ENCODE data around the gene TMEM135. TPM values are rescaled to one million over a fixed set of nuclear protein-coding genes. Genes with fewer than 3 reads are reported as not detected.
"Not testable (repeated sequence)": the region's sequence is repeated elsewhere in the genome, so short reads cannot be mapped to it uniquely, and the experiment has no call there.

Gene TMEM135
- total RNA-seq, 2 donors from 2014 or later = 111 to 113 TPM

DNA sequence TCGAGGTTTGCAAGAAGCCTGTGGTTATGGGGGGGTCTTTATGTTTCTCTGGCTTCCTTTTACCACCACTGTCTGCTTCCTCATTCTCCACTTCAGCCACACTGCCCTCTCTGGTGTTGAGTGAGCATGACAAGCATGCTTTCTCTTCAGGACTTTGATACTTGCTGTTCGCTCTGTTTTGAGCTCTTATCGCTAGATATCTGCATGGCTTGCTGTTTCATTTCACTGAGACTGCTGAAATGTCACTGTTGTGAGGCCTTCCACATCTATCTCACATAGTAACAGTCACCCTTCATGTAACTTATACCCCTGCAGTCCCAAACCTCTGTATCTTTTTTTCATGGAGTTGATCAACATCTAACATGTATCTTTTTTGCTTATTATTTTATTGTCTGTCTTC is 59.8 kb downstream of the TMEM135 start:
- DNase-seq = peak; percentile 84
- H3K27me3 Mint-ChIP-seq (ENCODE audit: insufficient read depth) = no peaks in the 10 kb centered on the region
- H3K4me3 Mint-ChIP-seq = no peak overlapping the region
- no peaks in the 10 kb centered on the region for H3K4me1 ChIP-seq (ENCODE audit: control insufficient read depth, insufficient read depth, low read length)
- peaks cover 7% of the 10 kb centered on the region for H3K4me1 Mint-ChIP-seq
- TF ChIP-seq, protein P1, sequence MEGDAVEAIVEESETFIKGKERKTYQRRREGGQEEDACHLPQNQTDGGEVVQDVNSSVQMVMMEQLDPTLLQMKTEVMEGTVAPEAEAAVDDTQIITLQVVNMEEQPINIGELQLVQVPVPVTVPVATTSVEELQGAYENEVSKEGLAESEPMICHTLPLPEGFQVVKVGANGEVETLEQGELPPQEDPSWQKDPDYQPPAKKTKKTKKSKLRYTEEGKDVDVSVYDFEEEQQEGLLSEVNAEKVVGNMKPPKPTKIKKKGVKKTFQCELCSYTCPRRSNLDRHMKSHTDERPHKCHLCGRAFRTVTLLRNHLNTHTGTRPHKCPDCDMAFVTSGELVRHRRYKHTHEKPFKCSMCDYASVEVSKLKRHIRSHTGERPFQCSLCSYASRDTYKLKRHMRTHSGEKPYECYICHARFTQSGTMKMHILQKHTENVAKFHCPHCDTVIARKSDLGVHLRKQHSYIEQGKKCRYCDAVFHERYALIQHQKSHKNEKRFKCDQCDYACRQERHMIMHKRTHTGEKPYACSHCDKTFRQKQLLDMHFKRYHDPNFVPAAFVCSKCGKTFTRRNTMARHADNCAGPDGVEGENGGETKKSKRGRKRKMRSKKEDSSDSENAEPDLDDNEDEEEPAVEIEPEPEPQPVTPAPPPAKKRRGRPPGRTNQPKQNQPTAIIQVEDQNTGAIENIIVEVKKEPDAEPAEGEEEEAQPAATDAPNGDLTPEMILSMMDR (conservative IDR thresholded peaks at IDR 0.05) = peak; percentile 83
- H3K27ac Mint-ChIP-seq = no peak overlapping the region
- peaks cover 72% of the 10 kb centered on the region for H3K36me3 ChIP-seq (ENCODE audit: control insufficient read depth, insufficient read depth, low read length)
- H3K36me3 Mint-ChIP-seq (ENCODE audit: low read depth) = peaks cover 57% of the 10 kb centered on the region
- H3K27me3 ChIP-seq (ENCODE audit: control insufficient read depth, insufficient read depth, low read length, poor library complexity, severe bottlenecking) = no peaks in the 10 kb centered on the region
- no peak overlapping the region for H3K4me3 ChIP-seq (ENCODE audit: low read length)
- no peak overlapping the region for H3K9ac ChIP-seq (ENCODE audit: extremely low read depth, low read length, poor library complexity, severe bottlenecking)
- WGBS, 2 experiments (ENCODE audit: insufficient coverage in 1 of 2, insufficient read length in 1 of 2) = 61 to 70% methylated on average over 2 to 3 of the region's 3 CpGs
- H3K9me3 Mint-ChIP-seq = peaks cover 2% of the 10 kb centered on the region
- peaks cover 7% of the 10 kb centered on the region for H3K9me3 ChIP-seq (ENCODE audit: control insufficient read depth, low read length)
- no peak overlapping the region for H3K27ac ChIP-seq (ENCODE audit: low read depth, low read length)

DNA sequence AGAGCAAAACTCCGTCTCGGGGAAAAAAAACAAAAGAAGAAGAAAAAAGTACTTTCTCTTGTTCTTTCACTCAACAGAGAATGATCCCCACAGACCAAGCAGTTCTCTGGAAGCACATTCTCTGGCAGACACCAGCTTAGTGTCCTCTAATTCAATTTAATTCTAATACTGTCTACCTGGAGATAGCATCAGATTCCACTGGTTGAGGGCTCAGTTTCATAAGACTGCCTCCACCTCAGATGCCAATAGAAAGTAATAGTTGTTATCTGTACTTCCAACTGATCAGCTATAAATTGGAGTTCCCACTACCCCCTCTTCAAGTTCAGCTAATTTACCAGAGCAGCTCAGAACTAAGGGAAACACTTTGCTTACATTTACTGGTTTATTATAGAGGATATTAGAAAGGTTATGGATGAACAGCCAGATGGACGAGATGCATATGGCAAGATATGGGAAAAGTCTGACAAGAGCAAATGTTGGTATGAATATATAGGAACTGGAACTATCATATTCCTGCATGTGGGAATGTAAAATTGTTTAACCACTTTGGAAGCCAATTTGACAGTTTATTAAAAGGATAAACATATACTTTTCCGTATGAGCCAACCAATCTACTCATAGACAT is 64.3 kb downstream of the TMEM135 start:
- Mint-ChIP-seq H3K9me3 (peaks cover 6% of the 10 kb centered on the region), H3K27me3 (ENCODE audit: insufficient read depth) (no peaks in the 10 kb centered on the region), H3K4me1 (peaks cover 7% of the 10 kb centered on the region), H3K4me3 (no peak overlapping the region), H3K36me3 (ENCODE audit: low read depth) (peaks cover 58% of the 10 kb centered on the region), H3K27ac (no peak overlapping the region)
- H3K9ac ChIP-seq (ENCODE audit: extremely low read depth, low read length, poor library complexity, severe bottlenecking) = no peak overlapping the region
- peaks cover 6% of the 10 kb centered on the region for H3K9me3 ChIP-seq (ENCODE audit: control insufficient read depth, low read length)
- no peaks in the 10 kb centered on the region for H3K4me1 ChIP-seq (ENCODE audit: control insufficient read depth, insufficient read depth, low read length)
- H3K36me3 ChIP-seq (ENCODE audit: control insufficient read depth, insufficient read depth, low read length) = peaks cover 64% of the 10 kb centered on the region
- DNase-seq = no peak
- H3K27me3 ChIP-seq (ENCODE audit: control insufficient read depth, insufficient read depth, low read length, poor library complexity, severe bottlenecking) = no peaks in the 10 kb centered on the region
- no peak overlapping the region for H3K27ac ChIP-seq (ENCODE audit: low read depth, low read length)
- TF ChIP-seq, protein P1 (conservative IDR thresholded peaks at IDR 0.05) = no peak
- no peak overlapping the region for H3K4me3 ChIP-seq (ENCODE audit: low read length)
- 94 to 100% methylated on average over 3 of the region's 4 CpGs for WGBS, 2 experiments (ENCODE audit: insufficient coverage in 1 of 2, insufficient read length in 1 of 2)

DNA sequence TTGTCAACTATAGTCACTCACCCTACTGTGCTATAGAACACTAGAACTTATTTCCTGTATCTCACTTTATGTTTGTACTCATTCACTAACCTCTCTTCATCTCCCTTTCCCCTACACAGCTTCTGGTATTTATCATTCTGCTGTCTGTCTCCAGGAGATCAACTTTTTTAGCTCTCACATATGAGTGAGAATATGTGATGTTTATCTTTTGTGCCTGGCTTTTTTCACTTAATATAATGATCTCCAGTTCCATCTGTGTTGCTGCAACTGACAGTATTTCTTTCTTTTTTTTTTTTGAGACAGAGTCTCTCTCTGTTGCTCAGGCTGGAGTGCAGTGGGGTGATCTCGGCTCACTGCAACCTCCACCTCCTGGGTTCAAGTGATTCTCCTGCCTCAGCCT is 68.1 kb downstream of the TMEM135 start:
- not testable (repeated sequence) for H3K4me1 ChIP-seq (ENCODE audit: control insufficient read depth, insufficient read depth, low read length); H3K9ac ChIP-seq (ENCODE audit: extremely low read depth, low read length, poor library complexity, severe bottlenecking); H3K4me3 Mint-ChIP-seq; H3K4me1 Mint-ChIP-seq; DNase-seq; H3K27me3 Mint-ChIP-seq (ENCODE audit: insufficient read depth); H3K27ac Mint-ChIP-seq; H3K4me3 ChIP-seq (ENCODE audit: low read length); H3K27ac ChIP-seq (ENCODE audit: low read depth, low read length); H3K27me3 ChIP-seq (ENCODE audit: control insufficient read depth, insufficient read depth, low read length, poor library complexity, severe bottlenecking)
- 100% methylated on average over 1 of the region's 1 CpG; no CpG with 5 or more reads in 1 of the 2 experiments for WGBS, 2 experiments (ENCODE audit: insufficient coverage in 1 of 2, insufficient read length in 1 of 2)
- H3K9me3 Mint-ChIP-seq = peaks cover 12% of the 10 kb centered on the region
- Histone ChIP-seq H3K9me3 (ENCODE audit: control insufficient read depth, low read length) (peaks cover 10% of the 10 kb centered on the region), H3K36me3 (ENCODE audit: control insufficient read depth, insufficient read depth, low read length) (peaks cover 46% of the 10 kb centered on the region)
- H3K36me3 Mint-ChIP-seq (ENCODE audit: low read depth) = peaks cover 48% of the 10 kb centered on the region

DNA sequence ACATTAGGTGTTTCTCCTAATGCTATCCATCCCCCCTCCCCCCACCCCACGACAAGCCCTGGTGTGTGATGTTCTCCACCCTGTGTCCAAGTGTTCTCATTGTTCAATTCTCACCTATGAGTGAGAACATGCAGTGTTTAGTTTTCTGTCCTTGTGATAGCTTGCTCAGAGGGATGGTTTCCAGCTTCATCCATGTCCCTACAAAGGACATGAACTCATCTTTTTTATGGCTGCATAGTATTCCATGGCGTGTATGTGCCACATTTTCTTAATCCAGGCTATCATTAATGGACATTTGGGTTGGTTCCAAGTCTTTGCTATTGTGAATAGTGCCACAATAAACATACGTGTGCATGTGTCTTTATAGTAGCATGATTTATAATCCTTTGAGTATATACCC is 69.6 kb downstream of the TMEM135 start:
- DNase-seq; H3K4me1 ChIP-seq (ENCODE audit: control insufficient read depth, insufficient read depth, low read length); H3K9ac ChIP-seq (ENCODE audit: extremely low read depth, low read length, poor library complexity, severe bottlenecking); H3K4me3 Mint-ChIP-seq; H3K27ac Mint-ChIP-seq; H3K27ac ChIP-seq (ENCODE audit: low read depth, low read length); H3K27me3 Mint-ChIP-seq (ENCODE audit: insufficient read depth); H3K4me1 Mint-ChIP-seq; H3K4me3 ChIP-seq (ENCODE audit: low read length); H3K27me3 ChIP-seq (ENCODE audit: control insufficient read depth, insufficient read depth, low read length, poor library complexity, severe bottlenecking): not testable (repeated sequence)
- H3K36me3 Mint-ChIP-seq (ENCODE audit: low read depth) = peaks cover 50% of the 10 kb centered on the region
- peaks cover 36% of the 10 kb centered on the region for H3K36me3 ChIP-seq (ENCODE audit: control insufficient read depth, insufficient read depth, low read length)
- H3K9me3 ChIP-seq (ENCODE audit: control insufficient read depth, low read length) = peaks cover 10% of the 10 kb centered on the region
- peaks cover 12% of the 10 kb centered on the region for H3K9me3 Mint-ChIP-seq
- WGBS, 2 experiments (ENCODE audit: insufficient coverage in 1 of 2, insufficient read length in 1 of 2) = 100% methylated on average over 1 of the region's 3 CpGs; no CpG with 5 or more reads in 1 of the 2 experiments

Data from endodermal cell (in vitro differentiated cells).